IMR-90 (cell line): ENCODE measurements around the gene NUP37. TPM values are rescaled to one million over a fixed set of nuclear protein-coding genes. Genes with fewer than 3 reads are reported as not detected.

Experiments used
- ATAC-seq: fragments of 200-7000 bp; cut with Tn5 transposase; 2 replicates; pipeline ENCODE4 v1.9.1; 2020; ENCODE audit warnings: low read depth, mild to moderate bottlenecking, moderate library complexity
- BruUV-seq: library from RNA; stranded (reverse); fragments of 400-500 nt; replicated peaks from 2 replicates; lab custom pipeline; 2021; lab: Mats Ljungman, UMichigan
- CTCF ChIA-PET: fragments of 300-600 bp; formaldehyde crosslinking; extraction: SDS; loops from one replicate; lab custom pipeline; 2021; ENCODE audit warnings: antibody characterized with exemption; lab: Yijun Ruan, JAX
- POLR2A ChIA-PET: fragments of 300-600 bp; sonication (Branson Sonifier 250); formaldehyde crosslinking; loops from one replicate; lab custom pipeline; 2022; ENCODE audit warnings: antibody characterized with exemption; ENCODE audit not compliant: unreplicated experiment; lab: Charles Lee
- DNase-seq: peaks from one replicate; pipeline ENCODE4 v3.0.0; 2013
- H2AFZ ChIP-seq: replicated peaks from 2 replicates; pipeline ENCODE3; 2013; ENCODE audit warnings: low read length, mild to moderate bottlenecking; ENCODE audit not compliant: poor library complexity
- H2AK5ac ChIP-seq: 2 replicates; pipeline ENCODE4 v1.6.1; 2013; ENCODE audit warnings: low read depth, low read length, inconsistent platforms
- H2AK9ac ChIP-seq: replicated peaks from 2 replicates; pipeline ENCODE3; 2013; ENCODE audit warnings: mild to moderate bottlenecking, low read depth, low read length, moderate library complexity; ENCODE audit not compliant: poor library complexity
- H2BK120ac ChIP-seq: 2 replicates; pipeline ENCODE4 v1.6.1; 2013; ENCODE audit warnings: low read depth, low read length, inconsistent platforms
- H2BK15ac ChIP-seq: 3 replicates; pipeline ENCODE4 v1.6.1; 2013; ENCODE audit warnings: low read depth, low read length, inconsistent platforms
- H2BK20ac ChIP-seq: 2 replicates; pipeline ENCODE4 v1.6.1; 2013; ENCODE audit warnings: low read depth, mild to moderate bottlenecking, inconsistent platforms, low read length, moderate library complexity
- H2BK5ac ChIP-seq: 2 replicates; pipeline ENCODE4 v1.6.1; 2013; ENCODE audit warnings: mild to moderate bottlenecking, low read depth, low read length, inconsistent platforms; ENCODE audit not compliant: poor library complexity, severe bottlenecking
- H3K14ac ChIP-seq: replicated peaks from 2 replicates; pipeline ENCODE4 v1.6.1; 2013; ENCODE audit warnings: low read depth, low read length, inconsistent platforms
- H3K18ac ChIP-seq: 2 replicates; pipeline ENCODE4 v1.6.1; 2013; ENCODE audit warnings: low read depth, low read length, control low read depth
- H3K23ac ChIP-seq: 2 replicates; pipeline ENCODE4 v1.6.1; 2013; ENCODE audit warnings: low read depth, low read length, inconsistent platforms
- H3K27ac ChIP-seq: 2 replicates; pipeline ENCODE4 v1.5.1; 2013; ENCODE audit warnings: mild to moderate bottlenecking, control low read depth, low read length; ENCODE audit not compliant: insufficient read depth
- H3K27me3 ChIP-seq: 2 replicates; pipeline ENCODE4 v1.6.1; 2013; ENCODE audit warnings: low read length; ENCODE audit not compliant: control insufficient read depth, insufficient read depth
- H3K36me3 ChIP-seq: 2 replicates; pipeline ENCODE4 v1.6.1; 2013; ENCODE audit warnings: low read length, mixed read lengths; ENCODE audit not compliant: control insufficient read depth, insufficient read depth
- H3K4ac ChIP-seq: 2 replicates; pipeline ENCODE4 v1.6.1; 2013; ENCODE audit warnings: low read depth, low read length, inconsistent platforms
- H3K4me1 ChIP-seq: 2 replicates; pipeline ENCODE4 v1.6.1; 2013; ENCODE audit warnings: low read length, mixed read lengths; ENCODE audit not compliant: control insufficient read depth, insufficient read depth
- H3K4me2 ChIP-seq: 2 replicates; pipeline ENCODE4 v1.6.1; 2013; ENCODE audit warnings: low read depth, mild to moderate bottlenecking, control low read depth, low read length, moderate library complexity
- H3K4me3 ChIP-seq: 2 replicates; pipeline ENCODE4 v1.5.1; 2013; ENCODE audit warnings: low read depth, mild to moderate bottlenecking, control low read depth, low read length, moderate library complexity; ENCODE audit not compliant: insufficient read depth
- H3K56ac ChIP-seq: 2 replicates; pipeline ENCODE4 v1.6.1; 2013; ENCODE audit warnings: low read length, inconsistent platforms; ENCODE audit not compliant: insufficient read depth; ENCODE audit errors: extremely low read depth
- H3K79me1 ChIP-seq, 2 experiments: 2 replicates each; pipeline ENCODE4 v1.6.1; 2013; ENCODE audit warnings: low read length in 2 of 2, inconsistent platforms in 1 of 2, low read depth in 1 of 2
- H3K9ac ChIP-seq: 2 replicates; pipeline ENCODE4 v1.6.1; 2013; ENCODE audit warnings: low read depth, low read length, control low read depth
- H3K9me1 ChIP-seq: 2 replicates; pipeline ENCODE4 v1.6.1; 2013; ENCODE audit warnings: low read length, inconsistent platforms; ENCODE audit not compliant: insufficient read depth
- H3K9me3 ChIP-seq: 2 replicates; pipeline ENCODE4 v1.6.1; 2013; ENCODE audit warnings: low read length; ENCODE audit not compliant: control insufficient read depth, insufficient read depth
- H4K20me1 ChIP-seq: 2 replicates; pipeline ENCODE4 v1.6.1; 2013; ENCODE audit warnings: low read length, inconsistent platforms; ENCODE audit not compliant: insufficient read depth
- H4K5ac ChIP-seq: 2 replicates; pipeline ENCODE4 v1.6.1; 2013; ENCODE audit warnings: mild to moderate bottlenecking, low read depth, low read length, control low read depth
- H4K8ac ChIP-seq, 2 experiments: 2 replicates each; pipeline ENCODE4 v1.6.1; 2013; ENCODE audit warnings: low read depth in 2 of 2, low read length in 2 of 2, control low read depth in 1 of 2, inconsistent platforms in 1 of 2
- H4K91ac ChIP-seq: 2 replicates; pipeline ENCODE4 v1.6.1; 2013; ENCODE audit warnings: low read depth, low read length, inconsistent platforms; ENCODE audit not compliant: insufficient read depth
- BHLHE40 ChIP-seq: fragments of 150-350 bp; IDR thresholded peaks from 2 replicates; pipeline ENCODE4 v1.6.1; 2016; ENCODE audit warnings: mild to moderate bottlenecking, low read depth, low read length
- CEBPB ChIP-seq: IDR thresholded peaks from 2 replicates; pipeline ENCODE4 v1.6.1; 2012; ENCODE audit warnings: low read depth, low read length, improper control_type of control experiment
- CHD1 ChIP-seq: IDR thresholded peaks from 2 replicates; pipeline ENCODE4 v1.6.1; 2012; ENCODE audit warnings: low read depth, low read length, improper control_type of control experiment
- FOS ChIP-seq: fragments of 150-350 bp; IDR thresholded peaks from 2 replicates; pipeline ENCODE4 v1.6.1; 2016; ENCODE audit warnings: low read depth, low read length
- MAFK ChIP-seq: IDR thresholded peaks from 2 replicates; pipeline ENCODE4 v1.6.1; 2012; ENCODE audit warnings: low read depth, low read length, improper control_type of control experiment
- MAZ ChIP-seq: IDR thresholded peaks from 2 replicates; pipeline ENCODE4 v1.6.1; 2012; ENCODE audit warnings: low read depth, mild to moderate bottlenecking, low read length, improper control_type of control experiment, moderate library complexity, borderline replicate concordance
- MXI1 ChIP-seq: IDR thresholded peaks from 2 replicates; pipeline ENCODE4 v1.6.1; 2012; ENCODE audit warnings: low read depth, mild to moderate bottlenecking, low read length, moderate library complexity, borderline replicate concordance
- NFE2L2 ChIP-seq: fragments of 150-350 bp; IDR thresholded peaks from 2 replicates; pipeline ENCODE4 v1.6.1; 2016; ENCODE audit warnings: low read depth, mild to moderate bottlenecking, low read length
- POLR2A ChIP-seq: IDR thresholded peaks from 2 replicates; pipeline ENCODE4 v1.6.1; 2012; ENCODE audit warnings: mild to moderate bottlenecking, low read depth, low read length
- RAD21 ChIP-seq: IDR thresholded peaks from 2 replicates; pipeline ENCODE4 v1.6.1; 2012; ENCODE audit warnings: low read length, improper control_type of control experiment
- RCOR1 ChIP-seq: IDR thresholded peaks from 2 replicates; pipeline ENCODE4 v1.6.1; 2012; ENCODE audit warnings: mild to moderate bottlenecking, low read length, improper control_type of control experiment; ENCODE audit not compliant: insufficient replicate concordance
- RFX5 ChIP-seq: IDR thresholded peaks from 2 replicates; pipeline ENCODE4 v1.8.0; 2012; ENCODE audit warnings: low read depth, mild to moderate bottlenecking, low read length, moderate library complexity
- SMC3 ChIP-seq: fragments of 150-350 bp; IDR thresholded peaks from 2 replicates; pipeline ENCODE4 v1.6.1; 2016; ENCODE audit warnings: low read depth, mild to moderate bottlenecking, antibody characterized with exemption, low read length, moderate library complexity
- WGBS, 2 experiments: methylation state at CpG; one replicate each; pipeline versions ENCODE4 v1.1.5 to v1.1.7; 2013; ENCODE audit warnings: missing lambda C conversion rate in 2 of 2; ENCODE audit not compliant: insufficient read length in 1 of 2; ENCODE audit errors: extremely low coverage in 2 of 2; 5-methylcytosine and 5-hydroxymethylcytosine counted together
- dilution Hi-C: fragments of 300-500 bp; cut with HindIII; formaldehyde crosslinking; loops from one replicate; pipeline ENCODE4 v1.14.3; 2018; ENCODE audit warnings: low sequenced_read_pairs; ENCODE audit not compliant: unreplicated experiment
- in situ Hi-C: fragments of 300-500 bp; cut with MboI; formaldehyde crosslinking; loops from 3 replicates; pipeline ENCODE4 v1.14.3; 2019; ENCODE audit warnings: low sequenced_read_pairs, inconsistent platforms, mixed read lengths
- intact Hi-C: fragments of 100-400 bp; cut with micrococcal nuclease; formaldehyde crosslinking; loops from 2 replicates; pipeline ENCODE4 v1.10.0; 2022
- polyA plus RNA-seq, 3 experiments: library from polyadenylated mRNA; depleted of rRNA; stranded (reverse); fragments of >200 nt; gene quantifications; 2 replicates each; pipeline ENCODE4 v1.2.3, GENCODE V29; 2012; ENCODE audit warnings: low replicate concordance in 1 of 3
- total RNA-seq: library from RNA; depleted of rRNA; stranded (reverse); fragments of >200 nt; gene quantifications from 2 replicates; pipeline ENCODE4 v1.2.3, GENCODE V29; 2012
- TF ChIP-seq, protein P1 (sequence below): conservative IDR thresholded peaks from 2 replicates; pipeline ENCODE4 v1.5.1; 2012; ENCODE audit warnings: mild to moderate bottlenecking, low read depth, low read length, improper control_type of control experiment
- TF ChIP-seq, protein P2 (sequence below): fragments of 150-350 bp; IDR thresholded peaks from 2 replicates; pipeline ENCODE4 v1.6.1; 2017; ENCODE audit warnings: mild to moderate bottlenecking, antibody characterized with exemption, low read length, low read depth
- TF ChIP-seq, protein P3 (sequence below): fragments of 150-350 bp; IDR thresholded peaks from 2 replicates; pipeline ENCODE4 v1.6.1; 2016; ENCODE audit warnings: low read depth, mild to moderate bottlenecking, low read length, moderate library complexity, borderline replicate concordance

Gene NUP37
- total and polyA plus RNA-seq, 2 of the 4 experiments (the other 2 are of a cell fraction), result 41.1 to 55.0 TPM

DNA sequence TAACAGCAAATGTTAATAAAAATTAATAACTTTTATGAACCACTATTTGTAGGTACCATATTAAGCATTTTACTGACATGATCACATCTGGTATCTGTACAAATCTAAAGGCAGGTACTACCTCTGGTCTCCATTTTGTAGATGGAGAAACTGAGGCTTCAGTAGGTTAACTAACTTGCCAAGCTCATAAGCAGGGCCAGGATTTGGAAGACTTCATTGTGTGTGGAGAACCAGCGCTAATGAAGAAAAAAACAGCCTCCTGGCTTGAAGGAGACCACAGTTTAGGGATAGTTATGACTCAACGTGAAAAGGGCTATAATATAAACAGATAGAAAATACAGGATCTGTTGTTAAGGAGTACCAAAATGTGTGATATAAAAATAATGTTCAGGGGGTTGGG, 1.0 kb downstream of the NUP37 start:
- no TSS peak for BruUV-seq
- H3K9ac ChIP-seq, result no peak overlapping the region
- ATAC-seq (no peak), DNase-seq (peak; percentile 33)
- intact Hi-C loops (no loop called here), in situ Hi-C loops (no loop called here), dilution Hi-C loops (no loop called here)
- H3K14ac ChIP-seq, result no peak overlapping the region
- H3K36me3 ChIP-seq, result 0 out of 2 replicates have a peak, but pooled peaks cover 1% of the 10 kb centered on the region
- TF ChIP-seq RFX5, result no peak
- no peak for TF ChIP-seq POLR2A
- TF ChIP-seq FOS, result no peak
- no peak for TF ChIP-seq CEBPB
- no peak for TF ChIP-seq CHD1
- TF ChIP-seq RCOR1, result no peak
- TF ChIP-seq, protein P1, sequence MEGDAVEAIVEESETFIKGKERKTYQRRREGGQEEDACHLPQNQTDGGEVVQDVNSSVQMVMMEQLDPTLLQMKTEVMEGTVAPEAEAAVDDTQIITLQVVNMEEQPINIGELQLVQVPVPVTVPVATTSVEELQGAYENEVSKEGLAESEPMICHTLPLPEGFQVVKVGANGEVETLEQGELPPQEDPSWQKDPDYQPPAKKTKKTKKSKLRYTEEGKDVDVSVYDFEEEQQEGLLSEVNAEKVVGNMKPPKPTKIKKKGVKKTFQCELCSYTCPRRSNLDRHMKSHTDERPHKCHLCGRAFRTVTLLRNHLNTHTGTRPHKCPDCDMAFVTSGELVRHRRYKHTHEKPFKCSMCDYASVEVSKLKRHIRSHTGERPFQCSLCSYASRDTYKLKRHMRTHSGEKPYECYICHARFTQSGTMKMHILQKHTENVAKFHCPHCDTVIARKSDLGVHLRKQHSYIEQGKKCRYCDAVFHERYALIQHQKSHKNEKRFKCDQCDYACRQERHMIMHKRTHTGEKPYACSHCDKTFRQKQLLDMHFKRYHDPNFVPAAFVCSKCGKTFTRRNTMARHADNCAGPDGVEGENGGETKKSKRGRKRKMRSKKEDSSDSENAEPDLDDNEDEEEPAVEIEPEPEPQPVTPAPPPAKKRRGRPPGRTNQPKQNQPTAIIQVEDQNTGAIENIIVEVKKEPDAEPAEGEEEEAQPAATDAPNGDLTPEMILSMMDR, result no peak
- TF ChIP-seq MAZ, result no peak
- TF ChIP-seq, protein P2, sequence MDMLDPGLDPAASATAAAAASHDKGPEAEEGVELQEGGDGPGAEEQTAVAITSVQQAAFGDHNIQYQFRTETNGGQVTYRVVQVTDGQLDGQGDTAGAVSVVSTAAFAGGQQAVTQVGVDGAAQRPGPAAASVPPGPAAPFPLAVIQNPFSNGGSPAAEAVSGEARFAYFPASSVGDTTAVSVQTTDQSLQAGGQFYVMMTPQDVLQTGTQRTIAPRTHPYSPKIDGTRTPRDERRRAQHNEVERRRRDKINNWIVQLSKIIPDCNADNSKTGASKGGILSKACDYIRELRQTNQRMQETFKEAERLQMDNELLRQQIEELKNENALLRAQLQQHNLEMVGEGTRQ, result no peak
- TF ChIP-seq MAFK, result no peak
- TF ChIP-seq SMC3, result no peak
- TF ChIP-seq RAD21, result no peak
- no peak for TF ChIP-seq NFE2L2
- no peak for TF ChIP-seq MXI1
- TF ChIP-seq BHLHE40, result no peak
- TF ChIP-seq, protein P3, sequence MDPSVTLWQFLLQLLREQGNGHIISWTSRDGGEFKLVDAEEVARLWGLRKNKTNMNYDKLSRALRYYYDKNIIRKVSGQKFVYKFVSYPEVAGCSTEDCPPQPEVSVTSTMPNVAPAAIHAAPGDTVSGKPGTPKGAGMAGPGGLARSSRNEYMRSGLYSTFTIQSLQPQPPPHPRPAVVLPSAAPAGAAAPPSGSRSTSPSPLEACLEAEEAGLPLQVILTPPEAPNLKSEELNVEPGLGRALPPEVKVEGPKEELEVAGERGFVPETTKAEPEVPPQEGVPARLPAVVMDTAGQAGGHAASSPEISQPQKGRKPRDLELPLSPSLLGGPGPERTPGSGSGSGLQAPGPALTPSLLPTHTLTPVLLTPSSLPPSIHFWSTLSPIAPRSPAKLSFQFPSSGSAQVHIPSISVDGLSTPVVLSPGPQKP, result no peak
- 0 out of 2 replicates have a peak overlapping the region, but pooled peaks have one; percentile 21 for H3K27ac ChIP-seq
- H4K91ac ChIP-seq, result no peak overlapping the region
- H3K4me3 ChIP-seq, result no peak overlapping the region
- CTCF ChIA-PET, result no interaction called here
- H3K18ac ChIP-seq, result no peak overlapping the region
- peaks cover 4% of the 10 kb centered on the region; the same call in 1 of the 2 replicates for H3K4me1 ChIP-seq
- POLR2A ChIA-PET, result no interaction called here
- H2AK5ac ChIP-seq, result no peak overlapping the region
- H2AK9ac ChIP-seq, result no peak overlapping the region
- H2BK15ac ChIP-seq, result no peak overlapping the region
- H2AFZ ChIP-seq, result no peak overlapping the region
- peaks cover 34 to 43% of the 10 kb centered on the region in 2 experiments for H3K79me1 ChIP-seq
- H4K5ac ChIP-seq, result no peak overlapping the region
- H2BK120ac ChIP-seq, result no peak overlapping the region
- H2BK20ac ChIP-seq, result no peak overlapping the region
- H3K4ac ChIP-seq, result no peak overlapping the region
- peak overlapping the region; percentile 81 for H3K4me2 ChIP-seq
- no peak overlapping the region for H3K23ac ChIP-seq
- H4K8ac ChIP-seq, result peak overlapping the region; percentile 15 to 95; a peak in 2 of 4 replicates
- no peaks in the 10 kb centered on the region for H3K9me3 ChIP-seq
- no peak overlapping the region for H3K56ac ChIP-seq
- peak overlapping the region; percentile 6 for H2BK5ac ChIP-seq
- no peaks in the 10 kb centered on the region for H4K20me1 ChIP-seq
- H3K9me1 ChIP-seq, result no peaks in the 10 kb centered on the region
- no CpG with 5 or more reads among the region's 2 CpGs for WGBS, 2 experiments
- no peaks in the 10 kb centered on the region for H3K27me3 ChIP-seq
